Medulla oblongata (tissue), 1 donor: ENCODE data around the gene MRPL20.
"Not testable (repeated sequence)": the region's sequence is repeated elsewhere in the genome, so short reads cannot be mapped to it uniquely, and the experiment has no call there.

Source experiments
- DNase-seq: peaks from one replicate; pipeline ENCODE4 v3.0.0-alpha.2; 2015; ENCODE audit errors: extremely low spot score

Gene MRPL20

GRCh38 chr1:1426496-1427105, 19.5 kb upstream of the MRPL20 start:
- peak; percentile 80 for DNase-seq

DNA sequence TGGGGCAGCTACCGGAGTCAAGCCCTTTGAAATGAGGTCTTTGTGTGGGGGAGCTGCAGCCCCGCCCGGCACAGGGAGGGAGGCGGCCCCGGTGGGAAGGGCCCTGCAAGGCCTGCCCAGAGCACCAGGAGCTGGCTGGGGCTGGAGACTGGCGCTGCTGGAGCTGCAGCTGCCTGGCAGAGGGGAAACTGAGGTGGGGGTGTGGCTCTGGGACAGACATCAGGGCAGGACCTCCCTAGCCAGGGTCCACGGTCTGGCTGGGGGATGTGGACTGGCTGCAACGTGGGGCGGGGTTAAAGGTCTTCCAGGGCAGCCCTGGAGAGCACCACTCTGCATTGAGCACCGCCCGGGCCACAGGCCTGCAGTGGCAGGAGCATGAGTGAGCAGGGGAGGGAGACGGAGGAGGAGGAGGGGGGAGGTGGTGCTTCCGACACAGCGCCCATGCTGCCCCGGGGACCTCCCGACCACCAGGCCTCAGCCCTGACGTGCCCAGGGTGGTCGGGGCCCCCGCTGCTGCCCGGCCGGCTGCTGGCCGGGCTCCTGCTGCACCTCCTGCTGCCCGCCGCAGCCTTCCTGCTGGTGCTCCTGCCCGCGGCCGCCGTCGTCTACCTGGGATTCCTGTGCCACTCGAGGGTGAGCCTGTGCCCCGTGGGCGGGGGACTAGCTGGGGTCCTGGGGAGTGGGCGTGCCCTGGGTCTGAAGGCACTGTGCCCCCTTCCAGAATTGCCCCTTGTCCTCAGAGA, 18.8 kb upstream of the MRPL20 start:
- peak; percentile 75 for DNase-seq

GRCh38 chr1:1425426-1425752, 18.3 kb upstream of the MRPL20 start:
- DNase-seq, result no peak

- DNase-seq, result no peak
These were observed 17.6 kb upstream of the MRPL20 start for GRCh38 chr1:1424707-1425106.

- DNase-seq, result no peak
These were observed 16.1 kb upstream of the MRPL20 start for GRCh38 chr1:1423245-1423597.

GRCh38 chr1:1422465-1423244, 15.6 kb upstream of the MRPL20 start:
- no peak for DNase-seq

DNA sequence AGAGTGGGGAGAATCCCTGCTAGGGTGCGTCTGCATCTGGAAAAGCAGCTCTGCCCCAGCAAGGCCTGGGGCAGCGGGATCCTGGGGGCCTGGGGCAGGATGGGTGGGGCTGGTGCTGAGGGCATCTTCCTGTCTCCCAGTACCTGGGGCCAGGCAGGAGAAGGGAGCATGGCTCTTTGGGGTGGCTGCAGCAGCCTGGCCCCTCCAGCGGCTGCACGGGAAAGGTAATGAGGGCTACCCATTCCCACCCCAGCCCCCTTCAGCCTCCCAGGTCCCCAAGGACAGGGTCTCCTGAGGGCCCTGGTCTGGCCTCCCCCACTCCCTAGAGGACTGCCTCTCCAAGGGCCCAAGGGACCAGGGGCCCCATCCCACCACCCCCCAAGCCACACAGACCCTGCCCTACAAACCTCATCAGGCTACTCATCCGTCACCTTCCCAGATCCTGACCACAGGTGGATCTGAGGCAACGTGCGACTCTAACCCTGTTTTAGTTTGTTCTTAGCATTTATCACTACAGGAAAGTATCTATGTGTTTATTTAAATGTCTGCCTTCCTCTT, 14.9 kb upstream of the MRPL20 start:
- DNase-seq, result no peak

GRCh38 chr1:1421147-1421906, 14.2 kb upstream of the MRPL20 start, which contains the start of gene ANKRD65:
ANKRD65 (minus strand) TSS chr1:1421276; CDS start chr1:1421005, 271 bp downstream.
- DNase-seq, result no peak

- DNase-seq, result no peak
These were observed 13.6 kb upstream of the MRPL20 start for GRCh38 chr1:1420654-1421141.

- DNase-seq, result no peak
These were observed 12.9 kb upstream of the MRPL20 start for GRCh38 chr1:1419813-1420653.

GRCh38 chr1:1419363-1419812, 12.3 kb upstream of the MRPL20 start:
- no peak for DNase-seq

DNA sequence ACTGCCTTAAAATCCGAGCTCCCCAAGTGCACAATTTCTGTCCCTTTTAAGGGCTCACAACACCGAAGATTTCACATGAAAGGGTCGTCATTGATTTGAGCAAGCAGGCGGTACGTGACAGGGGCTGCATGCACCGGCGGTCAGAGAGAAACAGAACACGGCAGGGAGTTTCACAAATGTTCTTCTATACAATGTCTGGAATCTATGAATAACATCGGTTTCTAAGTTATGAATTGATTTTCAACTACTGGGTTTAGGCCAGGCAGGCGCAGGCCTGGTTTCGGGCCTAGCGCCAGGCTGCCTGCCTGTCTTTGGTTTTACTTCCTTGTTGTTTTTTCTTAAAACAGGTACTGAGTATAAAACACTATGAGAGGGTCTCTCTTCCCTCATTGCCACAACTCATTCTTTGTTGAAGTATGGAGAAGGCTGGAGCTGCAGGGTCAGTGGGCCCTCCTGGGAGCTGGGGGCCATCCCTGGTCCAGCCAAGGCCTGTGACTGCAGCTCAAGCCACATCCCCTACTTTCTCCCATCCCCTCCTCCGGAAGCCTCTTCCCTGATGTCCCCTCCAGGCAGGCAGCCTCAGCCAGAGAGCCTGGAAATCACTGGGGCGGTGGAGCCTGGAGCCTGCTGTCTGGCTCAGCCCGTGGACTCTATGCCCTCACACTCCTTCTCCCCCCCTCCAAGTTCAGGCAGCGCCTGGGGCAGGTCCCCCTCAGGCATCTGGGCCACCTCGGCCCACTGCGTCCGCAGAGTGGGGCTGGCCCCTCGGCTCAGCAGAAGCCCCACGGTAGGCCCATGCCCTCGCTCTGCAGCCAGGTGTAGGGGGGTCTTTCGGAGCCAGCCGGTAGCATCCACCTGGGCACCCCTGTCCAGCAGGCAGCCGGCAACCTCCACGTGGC, 11.6 kb upstream of the MRPL20 start:
- no peak for DNase-seq

DNA sequence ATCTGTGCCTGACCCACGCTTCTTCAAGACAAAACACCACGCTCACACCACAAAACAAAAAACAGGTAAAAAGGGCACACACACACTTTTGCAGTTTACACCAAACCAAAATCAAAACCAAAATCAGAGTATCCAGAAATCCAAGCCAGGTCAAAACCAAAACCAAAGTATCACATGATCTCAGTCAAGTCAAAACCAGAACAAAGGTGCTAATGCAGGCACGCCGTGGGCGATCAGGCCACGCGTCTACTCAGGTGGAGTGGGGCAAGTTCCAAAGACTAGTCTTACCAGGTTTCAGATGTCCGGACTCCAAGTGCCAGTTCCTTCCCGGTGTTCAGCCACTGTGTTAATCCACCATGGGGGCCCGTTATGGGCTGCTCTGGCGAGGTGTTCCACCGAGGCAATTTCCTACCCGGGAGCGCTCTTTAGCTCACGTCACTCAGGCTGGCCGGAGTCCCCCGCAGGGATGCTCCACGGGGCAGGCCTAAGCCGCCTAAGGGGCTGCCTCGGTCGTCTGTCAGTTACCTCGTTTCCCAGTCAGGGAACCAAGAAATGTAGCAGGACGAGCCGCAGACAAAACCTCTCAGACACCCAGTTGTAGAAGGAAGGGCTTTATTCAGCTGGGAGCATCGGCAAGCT, 10.9 kb upstream of the MRPL20 start:
- not testable (repeated sequence) for DNase-seq

DNA sequence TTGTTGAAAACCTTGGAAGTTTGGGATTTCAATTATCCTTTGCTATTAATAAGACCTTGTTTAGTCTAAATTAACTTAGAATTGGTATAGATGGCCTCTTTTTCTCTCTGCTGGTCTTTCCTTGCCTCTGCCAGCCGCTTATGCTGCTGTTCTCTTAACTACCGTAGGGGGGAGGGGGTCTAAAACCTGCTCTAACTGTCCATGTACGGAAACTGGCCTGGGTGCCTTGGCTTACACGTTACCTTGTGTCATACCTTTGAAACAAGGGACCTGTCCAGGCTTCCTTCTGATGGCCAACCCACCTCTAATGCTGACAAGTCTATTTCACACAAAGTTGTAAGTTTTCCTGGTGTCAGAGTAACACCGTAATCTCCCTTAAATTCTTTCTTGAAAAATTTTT, 10.3 kb upstream of the MRPL20 start:
- DNase-seq, result not testable (repeated sequence)

DNA sequence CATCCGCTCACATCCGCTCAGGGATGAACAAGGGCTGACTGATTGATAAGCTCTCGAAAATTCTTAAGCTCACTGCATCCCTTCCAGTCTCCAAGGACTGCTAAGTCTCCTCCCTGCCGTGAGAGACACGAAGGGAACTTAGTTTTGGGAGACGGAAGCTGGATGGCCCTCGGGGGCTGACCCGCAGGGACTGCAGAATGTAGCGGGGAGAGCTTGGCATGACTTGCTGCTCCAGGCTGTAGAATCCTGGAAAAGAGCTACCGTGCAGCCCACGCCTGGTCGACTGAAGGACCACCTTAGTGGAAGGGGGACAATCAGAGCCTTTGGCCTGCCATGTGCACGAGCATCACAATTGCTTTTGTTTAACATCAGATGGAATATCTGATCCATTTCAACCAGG, 8.7 kb upstream of the MRPL20 start:
- no peak for DNase-seq

DNA sequence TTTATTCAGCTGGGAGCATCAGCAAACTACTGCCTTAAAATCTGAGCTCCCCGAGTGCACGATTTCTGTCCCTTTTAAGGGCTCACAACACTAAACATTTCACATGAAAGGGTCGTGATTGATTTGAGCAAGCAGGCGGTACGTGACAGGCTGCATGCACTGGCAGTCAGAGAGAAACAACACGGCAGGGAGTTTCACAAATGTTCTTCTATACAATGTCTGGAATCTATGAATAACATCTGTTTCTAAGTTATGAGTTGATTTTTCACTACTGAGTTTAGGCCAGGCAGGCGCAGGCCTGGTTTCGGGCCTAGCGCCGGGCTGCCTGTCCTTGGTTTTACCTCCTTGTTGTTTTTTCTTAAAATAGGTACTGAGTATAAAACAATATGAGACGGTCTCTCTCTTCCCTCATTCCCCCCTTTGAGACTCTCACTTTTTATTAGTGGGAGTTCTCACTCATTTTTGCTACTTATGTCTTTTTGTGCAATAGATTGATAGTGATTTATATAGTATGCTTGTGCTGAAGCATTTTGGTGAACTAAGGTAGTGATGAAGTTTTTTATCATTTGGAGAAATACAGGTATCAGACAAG, 5.3 kb upstream of the MRPL20 start:
- DNase-seq, result not testable (repeated sequence)

GRCh38 chr1:1411626-1412025, 4.5 kb upstream of the MRPL20 start:
- no peak for DNase-seq

- DNase-seq, result not testable (repeated sequence)
These were observed 3.1 kb upstream of the MRPL20 start for GRCh38 chr1:1410238-1410637.
